Astrocyte (in vitro differentiated cells and primary cell): Measurements from ENCODE around the gene PITPNM2. TPM values are rescaled to one million over a fixed set of nuclear protein-coding genes. Genes with fewer than 3 reads are reported as not detected.
"Not testable (repeated sequence)": the region's sequence is repeated elsewhere in the genome, so short reads cannot be mapped to it uniquely, and the experiment has no call there.

Experiments
- DNase-seq: peaks from one replicate; pipeline ENCODE4 v3.0.0-alpha.2; 2010; ENCODE audit warnings: low read depth
- FAIRE-seq: peaks from 2 replicates; lab custom pipeline; 2011; peaks lifted over from hg19 to GRCh38; lab: Jason Lieb, UNC
- H2AFZ ChIP-seq: 2 replicates; pipeline ENCODE4 v1.6.0; 2012; ENCODE audit warnings: low read depth, low read length, inconsistent platforms
- H3K27ac ChIP-seq: 2 replicates; pipeline ENCODE4 v1.5.1; 2011; ENCODE audit warnings: low read depth, low read length, inconsistent platforms
- H3K27me3 ChIP-seq: 2 replicates; pipeline ENCODE4 v1.6.0; 2011; ENCODE audit warnings: low read length, inconsistent platforms; ENCODE audit not compliant: insufficient read depth
- H3K36me3 ChIP-seq: 2 replicates; pipeline ENCODE4 v1.5.1; 2011; ENCODE audit warnings: low read length, inconsistent platforms; ENCODE audit not compliant: insufficient read depth
- H3K4me1 ChIP-seq: 2 replicates; pipeline ENCODE4 v1.5.1; 2011; ENCODE audit warnings: low read length, inconsistent platforms; ENCODE audit not compliant: insufficient read depth
- H3K4me2 ChIP-seq: 2 replicates; pipeline ENCODE4 v1.6.0; 2012; ENCODE audit warnings: low read length, inconsistent platforms
- H3K4me3 ChIP-seq: 2 replicates; pipeline ENCODE4 v1.5.1; 2011; ENCODE audit warnings: low read depth, mild to moderate bottlenecking, low read length, inconsistent platforms; ENCODE audit not compliant: insufficient read depth
- H3K79me2 ChIP-seq: 2 replicates; pipeline ENCODE4 v1.6.0; 2012; ENCODE audit warnings: mild to moderate bottlenecking, low read length, inconsistent platforms; ENCODE audit not compliant: insufficient read depth
- H3K9ac ChIP-seq: 2 replicates; pipeline ENCODE4 v1.6.0; 2012; ENCODE audit warnings: mild to moderate bottlenecking, low read length, inconsistent platforms
- H3K9me3 ChIP-seq: 2 replicates; pipeline ENCODE4 v1.5.1; 2012; ENCODE audit warnings: low read depth, mild to moderate bottlenecking, low read length, inconsistent platforms; ENCODE audit not compliant: insufficient read depth
- H4K20me1 ChIP-seq: 2 replicates; pipeline ENCODE4 v1.6.0; 2012; ENCODE audit warnings: low read length, inconsistent platforms; ENCODE audit not compliant: insufficient read depth
- H3K27ac Mint-ChIP-seq: one replicate; pipeline ENCODE4 v1.8.0; 2021; ENCODE audit warnings: mild to moderate bottlenecking, mixed read lengths; ENCODE audit not compliant: unreplicated experiment
- H3K27me3 Mint-ChIP-seq: one replicate; pipeline ENCODE4 v1.8.0; 2021; ENCODE audit warnings: low read depth, mixed read lengths; ENCODE audit not compliant: unreplicated experiment
- H3K36me3 Mint-ChIP-seq: one replicate; pipeline ENCODE4 v1.8.0; 2021; ENCODE audit warnings: low read depth, mixed read lengths; ENCODE audit not compliant: unreplicated experiment
- H3K4me1 Mint-ChIP-seq: one replicate; pipeline ENCODE4 v1.8.0; 2021; ENCODE audit warnings: low read depth, mixed read lengths; ENCODE audit not compliant: unreplicated experiment
- H3K4me3 Mint-ChIP-seq: one replicate; pipeline ENCODE4 v1.8.0; 2021; ENCODE audit warnings: mild to moderate bottlenecking, moderate library complexity, mixed read lengths; ENCODE audit not compliant: unreplicated experiment
- H3K9me3 Mint-ChIP-seq: one replicate; pipeline ENCODE4 v1.8.0; 2021; ENCODE audit warnings: mild to moderate bottlenecking, mixed read lengths; ENCODE audit not compliant: unreplicated experiment
- CTCF ChIP-seq: IDR thresholded peaks from 2 replicates; pipeline ENCODE4 v1.5.1; 2011; ENCODE audit warnings: low read depth, mild to moderate bottlenecking, inconsistent platforms, low read length, moderate library complexity; ENCODE audit not compliant: insufficient read depth
- EZH2 ChIP-seq: IDR thresholded peaks from 2 replicates; pipeline ENCODE4 v1.6.1; 2012; ENCODE audit warnings: mild to moderate bottlenecking, low read length, inconsistent platforms; ENCODE audit not compliant: insufficient read depth
- total RNA-seq: library from RNA; stranded (reverse); gene quantifications from 2 replicates; pipeline ENCODE4 v1.2.1, GENCODE V29; 2021

Gene PITPNM2
- total RNA-seq, 1 donor from 2014 or later: 13.2 TPM

- no peak for TF ChIP-seq CTCF
- no peak for TF ChIP-seq EZH2
- DNase-seq: no peak
- Mint-ChIP-seq H3K27ac (no peak overlapping the region), H3K27me3 (no peaks in the 10 kb centered on the region), H3K4me1 (peaks cover 22% of the 10 kb centered on the region), H3K9me3 (peaks cover 3% of the 10 kb centered on the region), H3K4me3 (no peak overlapping the region), H3K36me3 (peaks cover 17% of the 10 kb centered on the region)
- Histone ChIP-seq H3K79me2 (no peaks in the 10 kb centered on the region), H3K27ac (no peak overlapping the region), H4K20me1 (peaks cover 31% of the 10 kb centered on the region), H3K4me3 (no peak overlapping the region), H3K9ac (no peak overlapping the region), H3K4me2 (no peak overlapping the region), H3K27me3 (peaks cover 3% of the 10 kb centered on the region), H3K4me1 (peaks cover 17% of the 10 kb centered on the region), H2AFZ (no peak overlapping the region), H3K36me3 (no peaks in the 10 kb centered on the region), H3K9me3 (no peaks in the 10 kb centered on the region)
- no peak for FAIRE-seq
Measured at GRCh38 chr12:123106640-123107359, 44.1 kb downstream of the PITPNM2 start.

DNA sequence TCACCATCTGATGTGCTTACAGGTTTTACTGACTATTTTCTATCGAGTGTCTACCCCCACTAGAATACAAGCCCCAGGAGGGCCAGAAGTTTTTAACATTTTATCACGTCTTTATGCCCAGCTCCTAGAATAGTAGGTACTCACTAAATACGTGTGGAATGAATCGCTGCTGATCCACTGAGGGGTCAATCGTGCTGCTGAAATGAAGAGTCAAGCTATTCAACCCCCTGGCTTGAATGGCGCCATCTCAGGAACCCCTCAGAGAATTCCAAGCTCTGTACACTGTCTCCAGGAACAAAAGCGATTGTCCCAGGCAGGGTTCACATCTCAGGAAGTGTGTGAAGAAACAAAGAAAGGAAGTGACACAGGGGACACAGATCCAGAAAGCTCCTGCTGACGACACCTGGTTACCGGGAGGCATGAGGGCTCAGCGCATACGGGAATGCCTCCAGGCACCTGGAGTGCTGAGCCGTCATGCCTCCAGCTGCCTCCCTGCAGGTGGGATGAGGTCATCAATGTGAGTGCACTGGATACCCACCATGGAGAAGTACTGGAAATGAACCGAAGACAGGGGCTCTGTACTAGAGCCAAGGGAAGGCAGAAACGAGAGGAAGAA, 45.6 kb downstream of the PITPNM2 start:
- TF ChIP-seq CTCF (no peak), EZH2 (no peak)
- no peaks in the 10 kb centered on the region for H3K36me3 ChIP-seq
- no peak overlapping the region for H3K27ac Mint-ChIP-seq
- FAIRE-seq (no peak), DNase-seq (no peak)
- H3K36me3 Mint-ChIP-seq: peaks cover 17% of the 10 kb centered on the region
- peaks cover 1% of the 10 kb centered on the region for H3K9me3 Mint-ChIP-seq
- H2AFZ ChIP-seq: no peak overlapping the region
- H4K20me1 ChIP-seq: peaks cover 25% of the 10 kb centered on the region
- no peak overlapping the region for H3K4me3 Mint-ChIP-seq
- no peak overlapping the region for H3K4me3 ChIP-seq
- H3K4me1 ChIP-seq: peaks cover 10% of the 10 kb centered on the region
- H3K9me3 ChIP-seq: no peaks in the 10 kb centered on the region
- H3K4me1 Mint-ChIP-seq: peaks cover 10% of the 10 kb centered on the region
- H3K27me3 ChIP-seq: peaks cover 3% of the 10 kb centered on the region
- no peak overlapping the region for H3K4me2 ChIP-seq
- H3K79me2 ChIP-seq: no peaks in the 10 kb centered on the region
- no peak overlapping the region for H3K9ac ChIP-seq
- no peaks in the 10 kb centered on the region for H3K27me3 Mint-ChIP-seq
- H3K27ac ChIP-seq: no peak overlapping the region

DNA sequence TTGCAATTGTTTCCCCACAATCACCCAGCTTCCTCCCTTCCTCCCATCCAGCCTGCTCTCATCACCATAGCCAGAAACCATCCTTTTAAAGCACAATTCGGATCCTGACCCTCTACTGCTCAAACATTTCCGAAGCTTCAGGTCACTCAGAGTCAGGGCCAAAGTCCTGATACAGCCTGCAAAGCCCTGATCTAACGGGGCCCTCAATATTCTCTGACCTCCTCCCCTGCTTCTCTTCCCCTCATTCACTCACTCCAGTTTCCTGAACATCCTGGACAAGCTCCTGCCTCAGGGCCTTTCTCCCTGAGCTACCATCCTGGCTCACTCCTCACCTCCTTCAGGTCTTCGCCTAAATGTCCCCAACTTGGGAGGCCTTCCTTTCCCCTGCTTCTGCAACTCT, 46.1 kb downstream of the PITPNM2 start:
- FAIRE-seq (no peak), DNase-seq (no peak)
- H3K27ac Mint-ChIP-seq: no peak overlapping the region
- TF ChIP-seq EZH2 (no peak), CTCF (no peak)
- H2AFZ ChIP-seq: no peak overlapping the region
- no peak overlapping the region for H3K4me3 Mint-ChIP-seq
- no peak overlapping the region for H3K9ac ChIP-seq
- peaks cover 26% of the 10 kb centered on the region for H4K20me1 ChIP-seq
- H3K4me1 ChIP-seq: peaks cover 10% of the 10 kb centered on the region
- H3K4me2 ChIP-seq: no peak overlapping the region
- H3K36me3 ChIP-seq: no peaks in the 10 kb centered on the region
- H3K4me3 ChIP-seq: no peak overlapping the region
- peaks cover 10% of the 10 kb centered on the region for H3K4me1 Mint-ChIP-seq
- H3K27me3 ChIP-seq: peaks cover 3% of the 10 kb centered on the region
- no peaks in the 10 kb centered on the region for H3K27me3 Mint-ChIP-seq
- no peak overlapping the region for H3K27ac ChIP-seq
- H3K9me3 Mint-ChIP-seq: peaks cover 1% of the 10 kb centered on the region
- H3K79me2 ChIP-seq: no peaks in the 10 kb centered on the region
- H3K36me3 Mint-ChIP-seq: peaks cover 17% of the 10 kb centered on the region
- H3K9me3 ChIP-seq: no peaks in the 10 kb centered on the region

DNA sequence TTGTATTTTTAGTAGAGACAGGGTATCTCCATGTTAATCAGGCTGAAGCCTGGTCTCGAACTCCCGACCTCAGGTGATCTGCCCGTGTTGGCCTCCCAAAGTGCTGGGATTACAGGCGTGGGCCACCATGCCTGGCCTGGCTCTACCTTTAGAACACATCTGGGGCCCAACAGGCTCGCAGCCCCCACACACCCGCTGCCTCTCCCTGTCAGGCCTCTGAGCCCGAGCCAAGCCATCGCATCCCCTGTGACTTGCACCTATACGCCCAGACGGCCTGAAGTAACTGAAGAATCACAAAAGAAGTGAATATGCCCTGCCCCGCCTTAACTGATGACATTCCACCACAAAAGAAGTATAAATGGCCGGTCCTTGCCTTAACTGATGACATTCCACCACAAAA, 46.8 kb downstream of the PITPNM2 start:
- not testable (repeated sequence) for H3K4me1 Mint-ChIP-seq, H3K9me3 ChIP-seq, H3K27ac ChIP-seq, H3K4me3 Mint-ChIP-seq, H3K27me3 Mint-ChIP-seq, H3K4me2 ChIP-seq, DNase-seq, H3K27ac Mint-ChIP-seq, H3K9ac ChIP-seq, H3K4me1 ChIP-seq, H2AFZ ChIP-seq, FAIRE-seq, H3K36me3 ChIP-seq, H3K79me2 ChIP-seq, H3K9me3 Mint-ChIP-seq, H3K4me3 ChIP-seq, H3K27me3 ChIP-seq
- H4K20me1 ChIP-seq: peaks cover 34% of the 10 kb centered on the region
- H3K36me3 Mint-ChIP-seq: peaks cover 17% of the 10 kb centered on the region
